DOHH2 (cell line): ENCODE data around the gene COP1.

Experiments
- EZH2phosphoT487 ChIP-seq: fragments of 200-600 bp; sonication (generic); IDR thresholded peaks from 2 replicates; pipeline ENCODE4 v1.6.1; 2017; ENCODE audit warnings: borderline replicate concordance, mild to moderate bottlenecking, antibody characterized with exemption, low read length, moderate library complexity, mixed read lengths
- TF ChIP-seq, protein P1 (sequence below): fragments of 200-600 bp; sonication (generic); IDR thresholded peaks from one replicate; pipeline ENCODE4 v1.5.1; 2014; ENCODE audit warnings: antibody characterized with exemption, mild to moderate bottlenecking, low read depth, low read length; ENCODE audit not compliant: poor library complexity, severe bottlenecking

DNA sequence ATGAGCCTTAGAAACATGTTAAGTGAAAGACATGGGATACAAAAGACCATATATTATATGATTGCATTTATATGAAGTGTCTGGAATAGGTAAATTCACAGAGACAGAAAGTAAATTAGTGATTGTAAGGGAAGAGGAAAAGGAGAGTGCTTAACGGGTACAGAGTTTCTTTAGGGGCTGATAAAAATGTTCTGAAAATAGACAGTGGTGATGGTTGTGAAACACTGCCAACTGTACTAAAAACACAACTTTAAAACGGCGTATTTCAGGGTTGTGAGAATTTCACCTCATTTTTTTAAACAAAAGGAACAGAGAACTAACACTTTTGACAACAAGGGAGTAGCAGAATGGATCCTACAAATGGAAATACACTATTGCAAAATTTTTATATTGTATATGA is 13.4 kb downstream of the COP1 start:
- TF ChIP-seq, protein P1, sequence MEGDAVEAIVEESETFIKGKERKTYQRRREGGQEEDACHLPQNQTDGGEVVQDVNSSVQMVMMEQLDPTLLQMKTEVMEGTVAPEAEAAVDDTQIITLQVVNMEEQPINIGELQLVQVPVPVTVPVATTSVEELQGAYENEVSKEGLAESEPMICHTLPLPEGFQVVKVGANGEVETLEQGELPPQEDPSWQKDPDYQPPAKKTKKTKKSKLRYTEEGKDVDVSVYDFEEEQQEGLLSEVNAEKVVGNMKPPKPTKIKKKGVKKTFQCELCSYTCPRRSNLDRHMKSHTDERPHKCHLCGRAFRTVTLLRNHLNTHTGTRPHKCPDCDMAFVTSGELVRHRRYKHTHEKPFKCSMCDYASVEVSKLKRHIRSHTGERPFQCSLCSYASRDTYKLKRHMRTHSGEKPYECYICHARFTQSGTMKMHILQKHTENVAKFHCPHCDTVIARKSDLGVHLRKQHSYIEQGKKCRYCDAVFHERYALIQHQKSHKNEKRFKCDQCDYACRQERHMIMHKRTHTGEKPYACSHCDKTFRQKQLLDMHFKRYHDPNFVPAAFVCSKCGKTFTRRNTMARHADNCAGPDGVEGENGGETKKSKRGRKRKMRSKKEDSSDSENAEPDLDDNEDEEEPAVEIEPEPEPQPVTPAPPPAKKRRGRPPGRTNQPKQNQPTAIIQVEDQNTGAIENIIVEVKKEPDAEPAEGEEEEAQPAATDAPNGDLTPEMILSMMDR = no peak
- no peak for TF ChIP-seq EZH2phosphoT487
